ENCODE data around the gene MTM1. TPM values are rescaled to one million over a fixed set of nuclear protein-coding genes. Genes with fewer than 3 reads are reported as not detected.
A peak's percentile ranks its signal among the peaks of the same experiment; 100 is the strongest.

Gene MTM1
- total RNA-seq, 1 donor from 2014 or later = 9.5 TPM

- H3K9me3 ChIP-seq (replicated peaks) = no peaks in the 10 kb centered on the region
- no peak overlapping the region for H3K4me3 ChIP-seq
- peaks cover 28% of the 10 kb centered on the region for H3K4me1 ChIP-seq
- DNase-seq = no peak
- peak overlapping the region; percentile 86 for H3K27ac ChIP-seq (replicated peaks)
- intact Hi-C loops (cut with micrococcal nuclease) = no loop called here
- H3K36me3 ChIP-seq = no peaks in the 10 kb centered on the region
- no peak for TF ChIP-seq CTCF (IDR thresholded peaks at IDR 0.05; ENCODE audit: borderline replicate concordance)
- H3K27me3 ChIP-seq (ENCODE audit: low read depth) = no peaks in the 10 kb centered on the region
Measured at GRCh38 chrX:150544835-150545770, 23.3 kb upstream of the MTM1 start.

GRCh38 chrX:150546711-150547153 is 21.7 kb upstream of the MTM1 start:
- TF ChIP-seq CTCF (IDR thresholded peaks at IDR 0.05; ENCODE audit: borderline replicate concordance) = no peak
- DNase-seq = no peak
- intact Hi-C loops (cut with micrococcal nuclease) = no loop called here
- Histone ChIP-seq H3K4me1 (peaks cover 28% of the 10 kb centered on the region), H3K4me3 (no peak overlapping the region), H3K27ac (replicated peaks) (peak overlapping the region; percentile 86), H3K27me3 (ENCODE audit: low read depth) (no peaks in the 10 kb centered on the region), H3K36me3 (no peaks in the 10 kb centered on the region), H3K9me3 (replicated peaks) (no peaks in the 10 kb centered on the region)

- H3K4me3 ChIP-seq = peak overlapping the region; percentile 59
- peaks cover 28% of the 10 kb centered on the region for H3K4me1 ChIP-seq
- intact Hi-C loops (cut with micrococcal nuclease) = no loop called here
- no peak for TF ChIP-seq CTCF (IDR thresholded peaks at IDR 0.05; ENCODE audit: borderline replicate concordance)
- no peaks in the 10 kb centered on the region for H3K36me3 ChIP-seq
- H3K27me3 ChIP-seq (ENCODE audit: low read depth) = no peaks in the 10 kb centered on the region
- H3K9me3 ChIP-seq (replicated peaks) = no peaks in the 10 kb centered on the region
- DNase-seq = peak; percentile 69
- H3K27ac ChIP-seq (replicated peaks) = peak overlapping the region; percentile 86
Measured at GRCh38 chrX:150547375-150548115, 20.9 kb upstream of the MTM1 start.

GRCh38 chrX:150548251-150548650 is 20.2 kb upstream of the MTM1 start:
- no peak for DNase-seq
- Histone ChIP-seq H3K4me1 (peaks cover 28% of the 10 kb centered on the region), H3K27ac (replicated peaks) (peak overlapping the region; percentile 86), H3K36me3 (no peaks in the 10 kb centered on the region), H3K9me3 (replicated peaks) (no peaks in the 10 kb centered on the region), H3K4me3 (peak overlapping the region; percentile 59), H3K27me3 (ENCODE audit: low read depth) (no peaks in the 10 kb centered on the region)
- intact Hi-C loops (cut with micrococcal nuclease) = no loop called here
- no peak for TF ChIP-seq CTCF (IDR thresholded peaks at IDR 0.05; ENCODE audit: borderline replicate concordance)

GRCh38 chrX:150548684-150549083 is 19.7 kb upstream of the MTM1 start:
- TF ChIP-seq CTCF (IDR thresholded peaks at IDR 0.05; ENCODE audit: borderline replicate concordance) = no peak
- DNase-seq = no peak
- no peak overlapping the region for H3K4me3 ChIP-seq
- no peaks in the 10 kb centered on the region for H3K27me3 ChIP-seq (ENCODE audit: low read depth)
- no peaks in the 10 kb centered on the region for H3K9me3 ChIP-seq (replicated peaks)
- no peak overlapping the region for H3K27ac ChIP-seq (replicated peaks)
- intact Hi-C loops (cut with micrococcal nuclease) = no loop called here
- peaks cover 28% of the 10 kb centered on the region for H3K4me1 ChIP-seq
- no peaks in the 10 kb centered on the region for H3K36me3 ChIP-seq

Data from left ventricle myocardium inferior (tissue), 1 donor.